ENCODE data around the gene CORIN.

DNA sequence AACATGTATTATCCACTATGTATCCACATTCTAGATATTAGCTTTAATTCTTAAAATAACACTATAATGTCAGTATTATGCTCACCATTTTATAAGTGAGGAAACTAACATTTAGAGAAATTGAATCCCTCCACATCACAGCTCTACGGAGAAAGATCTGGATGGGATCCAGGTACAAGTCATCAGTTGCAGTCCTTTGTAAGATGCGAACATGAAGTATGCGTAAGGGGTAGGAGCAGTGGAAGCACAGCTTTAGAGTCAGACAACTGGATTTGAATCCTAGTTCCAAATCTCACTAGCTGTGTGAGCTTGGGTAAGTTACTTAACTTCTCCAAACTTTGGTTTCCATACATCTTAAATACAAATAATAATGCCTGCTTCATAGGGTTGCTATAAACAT lies 190.3 kb downstream of the CORIN start:
- no peak for TF ChIP-seq EZH2 (IDR thresholded peaks at IDR 0.05; ENCODE audit: borderline replicate concordance, insufficient read depth, low read depth, low read length, poor library complexity, severe bottlenecking)
- TF ChIP-seq, protein P1, sequence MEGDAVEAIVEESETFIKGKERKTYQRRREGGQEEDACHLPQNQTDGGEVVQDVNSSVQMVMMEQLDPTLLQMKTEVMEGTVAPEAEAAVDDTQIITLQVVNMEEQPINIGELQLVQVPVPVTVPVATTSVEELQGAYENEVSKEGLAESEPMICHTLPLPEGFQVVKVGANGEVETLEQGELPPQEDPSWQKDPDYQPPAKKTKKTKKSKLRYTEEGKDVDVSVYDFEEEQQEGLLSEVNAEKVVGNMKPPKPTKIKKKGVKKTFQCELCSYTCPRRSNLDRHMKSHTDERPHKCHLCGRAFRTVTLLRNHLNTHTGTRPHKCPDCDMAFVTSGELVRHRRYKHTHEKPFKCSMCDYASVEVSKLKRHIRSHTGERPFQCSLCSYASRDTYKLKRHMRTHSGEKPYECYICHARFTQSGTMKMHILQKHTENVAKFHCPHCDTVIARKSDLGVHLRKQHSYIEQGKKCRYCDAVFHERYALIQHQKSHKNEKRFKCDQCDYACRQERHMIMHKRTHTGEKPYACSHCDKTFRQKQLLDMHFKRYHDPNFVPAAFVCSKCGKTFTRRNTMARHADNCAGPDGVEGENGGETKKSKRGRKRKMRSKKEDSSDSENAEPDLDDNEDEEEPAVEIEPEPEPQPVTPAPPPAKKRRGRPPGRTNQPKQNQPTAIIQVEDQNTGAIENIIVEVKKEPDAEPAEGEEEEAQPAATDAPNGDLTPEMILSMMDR (IDR thresholded peaks at IDR 0.05): no peak

Measured in B cell (primary cell).